Omental fat pad (tissue), 4 donors: ENCODE results near the gene NOL6. TPM values are rescaled to one million over a fixed set of nuclear protein-coding genes. Genes with fewer than 3 reads are reported as not detected.

Source experiments
- ATAC-seq: fragments of 150-250 bp; one replicate; pipeline ENCODE4 v1.9.1; 2016; ENCODE audit warnings: mild to moderate bottlenecking, moderate library complexity; ENCODE audit not compliant: low FRiP score
- DNase-seq: peaks from one replicate; pipeline ENCODE4 v3.0.0-alpha.2; 2019; ENCODE audit warnings: low spot score
- total RNA-seq, 4 donors: library from RNA; depleted of rRNA; stranded (reverse); fragments of >200 nt; gene quantifications; one replicate each; pipeline ENCODE4 v1.1.0, GENCODE V29; 2016
- TF ChIP-seq, protein P1 (sequence below), 3 donors: fragments of 450-650 bp; IDR thresholded peaks; one replicate each; pipeline ENCODE4 v1.5.1; 2016 to 2017; ENCODE audit warnings: antibody characterized with exemption in 3 of 3, mild to moderate bottlenecking in 3 of 3, moderate library complexity in 2 of 3

The NOL6 gene
- total RNA-seq, 4 donors from 2014 or later: 19.1 to 76.7 (median 21.4) TPM

DNA sequence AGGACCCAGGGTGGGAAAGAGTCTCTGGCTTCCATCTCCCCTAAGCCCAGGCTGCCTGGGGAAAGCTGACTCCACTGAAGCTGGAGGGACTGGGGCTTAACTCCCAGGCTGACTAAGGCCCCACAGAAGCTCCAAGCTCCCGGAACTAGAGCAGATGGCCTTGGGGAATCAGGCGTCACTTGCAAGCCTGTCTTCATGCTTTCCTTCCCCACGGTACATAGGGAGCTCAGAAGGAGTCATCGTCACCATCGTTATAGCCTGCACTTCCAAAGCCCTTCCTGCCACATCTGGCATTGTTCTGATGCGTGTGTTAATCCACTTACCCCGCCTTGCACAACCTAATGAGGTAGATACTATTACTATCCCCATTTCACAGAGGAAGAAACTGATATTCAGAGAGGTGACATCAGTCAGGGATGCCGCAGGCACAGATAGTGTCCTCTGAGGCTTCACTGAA is 37.9 kb downstream of the NOL6 start:
- no peak for ATAC-seq
- no peak for DNase-seq
- TF ChIP-seq, protein P1, sequence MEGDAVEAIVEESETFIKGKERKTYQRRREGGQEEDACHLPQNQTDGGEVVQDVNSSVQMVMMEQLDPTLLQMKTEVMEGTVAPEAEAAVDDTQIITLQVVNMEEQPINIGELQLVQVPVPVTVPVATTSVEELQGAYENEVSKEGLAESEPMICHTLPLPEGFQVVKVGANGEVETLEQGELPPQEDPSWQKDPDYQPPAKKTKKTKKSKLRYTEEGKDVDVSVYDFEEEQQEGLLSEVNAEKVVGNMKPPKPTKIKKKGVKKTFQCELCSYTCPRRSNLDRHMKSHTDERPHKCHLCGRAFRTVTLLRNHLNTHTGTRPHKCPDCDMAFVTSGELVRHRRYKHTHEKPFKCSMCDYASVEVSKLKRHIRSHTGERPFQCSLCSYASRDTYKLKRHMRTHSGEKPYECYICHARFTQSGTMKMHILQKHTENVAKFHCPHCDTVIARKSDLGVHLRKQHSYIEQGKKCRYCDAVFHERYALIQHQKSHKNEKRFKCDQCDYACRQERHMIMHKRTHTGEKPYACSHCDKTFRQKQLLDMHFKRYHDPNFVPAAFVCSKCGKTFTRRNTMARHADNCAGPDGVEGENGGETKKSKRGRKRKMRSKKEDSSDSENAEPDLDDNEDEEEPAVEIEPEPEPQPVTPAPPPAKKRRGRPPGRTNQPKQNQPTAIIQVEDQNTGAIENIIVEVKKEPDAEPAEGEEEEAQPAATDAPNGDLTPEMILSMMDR (IDR thresholded peaks at IDR 0.05): no peak

DNA sequence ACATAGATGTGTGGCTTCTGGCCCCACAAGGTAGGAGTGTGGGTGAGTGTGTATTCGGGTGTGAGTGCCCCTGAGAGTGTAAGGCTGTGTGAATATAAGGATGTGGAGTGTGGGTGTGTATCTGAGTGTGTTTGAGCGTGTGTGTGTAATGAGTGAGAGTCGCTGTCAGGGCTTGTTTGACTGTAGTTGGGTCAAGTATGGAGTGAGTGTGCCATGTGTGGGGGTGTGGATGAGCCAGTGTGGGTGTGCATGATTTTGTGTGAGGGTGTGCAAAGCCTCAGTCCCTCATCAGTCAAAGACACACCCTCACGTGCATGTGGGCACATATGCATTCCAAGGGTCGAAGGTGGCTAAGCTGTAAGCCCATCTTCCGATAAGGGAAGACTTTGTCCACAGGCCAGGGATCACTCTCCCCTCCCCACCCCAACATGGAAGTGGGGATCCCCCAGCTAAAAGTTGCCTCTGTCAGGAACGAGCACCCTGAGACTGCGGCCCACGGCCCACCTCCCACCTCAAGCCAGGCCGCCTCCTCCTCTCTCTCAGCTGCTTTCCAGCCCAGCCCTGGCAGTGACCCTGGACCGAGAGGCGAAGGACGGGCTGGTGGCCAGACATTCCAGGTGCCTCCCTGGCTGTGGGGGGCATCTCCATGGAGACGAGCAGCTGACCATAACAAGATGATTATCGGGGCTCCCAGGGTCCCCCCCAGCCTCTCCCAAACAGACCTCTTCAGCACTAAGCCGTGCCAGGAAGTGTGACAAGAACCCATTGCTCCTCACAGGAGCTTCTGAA is 39.2 kb downstream of the NOL6 start:
- no peak for DNase-seq
- ATAC-seq: no peak
- TF ChIP-seq, protein P1 (IDR thresholded peaks at IDR 0.05): no peak

DNA sequence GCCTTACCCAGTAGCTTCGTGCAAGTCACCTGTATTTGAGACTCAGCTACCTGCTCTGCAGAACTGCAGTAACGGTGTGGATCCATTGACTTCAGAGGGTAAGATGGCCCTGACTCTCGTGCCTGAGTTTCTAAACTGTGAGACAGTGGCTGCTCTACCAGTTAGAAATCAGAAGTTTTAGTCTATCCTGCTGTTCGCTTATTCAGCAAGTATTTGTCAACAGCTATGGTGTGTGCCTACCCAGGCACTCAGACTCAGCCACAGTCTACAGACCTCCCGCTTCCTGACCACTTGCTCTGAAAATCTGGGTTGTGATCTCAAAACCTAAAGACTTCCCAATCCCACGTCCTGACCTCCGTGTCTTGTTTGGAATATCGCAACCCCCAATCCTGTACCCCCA is 39.9 kb downstream of the NOL6 start:
- TF ChIP-seq, protein P1 (IDR thresholded peaks at IDR 0.05): no peak
- ATAC-seq (no peak), DNase-seq (no peak)

DNA sequence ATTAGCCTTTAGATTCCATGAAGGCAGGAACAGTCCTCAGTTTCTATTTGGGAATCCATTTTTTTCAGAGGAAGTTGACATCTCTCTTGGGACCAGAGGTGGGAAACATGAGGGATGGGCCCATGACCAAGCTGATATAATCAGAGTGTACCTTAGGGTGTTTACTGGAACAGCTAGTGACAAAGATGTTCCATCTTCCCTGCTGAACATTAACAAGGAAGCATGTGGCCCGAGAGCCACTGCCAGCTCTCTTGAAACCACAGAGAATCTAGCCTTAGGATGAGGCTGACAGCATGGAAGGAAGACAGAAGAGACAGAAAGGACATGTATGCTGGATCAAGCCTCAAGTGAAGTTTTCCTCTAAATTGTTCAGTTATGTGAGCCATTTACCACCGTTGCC is 42.3 kb downstream of the NOL6 start:
- no peak for ATAC-seq
- TF ChIP-seq, protein P1 (IDR thresholded peaks at IDR 0.05): no peak
- DNase-seq: no peak

DNA sequence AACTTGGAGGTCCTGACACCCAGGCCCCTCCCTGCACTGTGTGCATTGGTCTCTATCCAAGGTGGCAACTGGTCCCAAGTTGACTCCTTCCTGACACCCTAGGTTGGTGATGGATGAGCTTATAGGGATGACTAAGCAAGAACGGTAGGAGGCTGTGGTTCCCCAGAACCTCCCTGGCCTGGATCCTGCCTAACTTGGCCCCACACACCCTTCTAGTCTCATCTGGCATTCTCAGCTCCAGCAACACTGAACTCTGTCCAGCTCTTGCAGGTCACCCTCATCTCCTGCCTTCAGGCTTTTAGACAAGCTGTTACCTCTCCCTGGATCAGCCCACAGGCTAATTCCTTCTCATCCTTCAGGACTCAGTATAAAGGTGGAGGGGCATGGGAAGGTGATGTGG is 42.8 kb downstream of the NOL6 start:
- TF ChIP-seq, protein P1 (IDR thresholded peaks at IDR 0.05): no peak
- ATAC-seq: peak; percentile 73
- no peak for DNase-seq

DNA sequence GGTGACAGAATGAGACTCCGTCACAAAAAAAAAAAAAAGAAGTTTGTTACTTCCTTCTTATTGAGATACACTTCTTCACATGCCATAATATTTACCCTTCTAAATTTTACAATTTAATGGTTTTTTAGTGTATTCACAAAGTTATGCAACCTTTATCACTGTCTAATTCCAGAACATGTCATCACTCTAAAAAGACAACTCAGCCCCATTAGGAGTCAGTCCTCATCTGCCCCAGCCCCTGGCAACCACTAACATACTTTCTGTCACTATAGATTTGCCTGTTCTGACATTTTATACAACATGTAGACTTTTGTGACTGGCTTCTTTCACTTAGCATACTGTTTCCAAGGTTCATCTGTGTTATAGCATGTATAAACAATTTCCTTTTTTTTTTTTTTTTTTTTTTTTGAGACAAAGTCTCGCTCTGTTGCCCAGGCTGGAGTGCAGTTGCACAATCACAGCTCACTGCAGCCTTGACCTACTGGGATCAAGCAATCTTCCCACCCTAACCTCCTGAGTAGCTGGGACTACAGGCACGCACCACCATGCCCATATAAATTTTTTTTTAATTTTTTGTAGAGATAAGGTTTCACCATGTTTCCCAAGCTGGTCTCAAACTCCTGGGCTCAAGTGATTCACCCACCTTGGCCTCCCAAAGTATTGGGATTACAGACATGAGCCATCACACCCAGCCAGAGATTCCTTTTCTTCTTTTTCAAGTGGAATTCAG is 44.3 kb downstream of the NOL6 start:
- DNase-seq: no peak
- TF ChIP-seq, protein P1 (IDR thresholded peaks at IDR 0.05): no peak
- peak; percentile 37 for ATAC-seq
